HEK293 (cell line): Measurements from ENCODE around the gene DCHS1.

Source experiments
- CTCF ChIA-PET: fragments of 350-600 bp; formaldehyde crosslinking; extraction: SDS; loops from one replicate; lab custom pipeline; 2021; ENCODE audit warnings: antibody characterized with exemption; lab: Yijun Ruan, JAX
- POLR2A ChIA-PET: fragments of 300-600 bp; formaldehyde crosslinking; extraction: SDS; loops from one replicate; lab custom pipeline; 2020; ENCODE audit warnings: antibody characterized with exemption, inconsistent platforms; lab: Yijun Ruan, JAX
- H3K27ac ChIP-seq: fragments of 200-500 bp; sonication (Bioruptor generic); 2 replicates; pipeline ENCODE4 v1.5.1; 2014; ENCODE audit warnings: low read depth, low read length, control low read depth, inconsistent platforms; ENCODE audit errors: extremely low read depth
- H3K36me3 ChIP-seq, 2 experiments: fragments of 200-500 bp in 1 of 2; sonication (Bioruptor generic) in 1 of 2; 1 replicate in 1 of 2; 2 replicates in 1 of 2; pipeline ENCODE4 v1.5.1; 2014 to 2017; ENCODE audit warnings: inconsistent platforms in 2 of 2, low read length in 2 of 2; ENCODE audit not compliant: control insufficient read depth in 2 of 2, insufficient read depth in 1 of 2
- H3K4me1 ChIP-seq: fragments of 200-500 bp; sonication (Bioruptor generic); 2 replicates; pipeline ENCODE4 v1.5.1; 2014; ENCODE audit warnings: mild to moderate bottlenecking, low read length, inconsistent platforms; ENCODE audit not compliant: control insufficient read depth, insufficient read depth
- H3K4me3 ChIP-seq: 2 replicates; pipeline ENCODE4 v1.5.1; 2011; ENCODE audit warnings: low read depth, mild to moderate bottlenecking, control low read depth, low read length, moderate library complexity
- H3K9me3 ChIP-seq: fragments of 200-500 bp; sonication (Bioruptor generic); 2 replicates; pipeline ENCODE4 v1.5.1; 2014; ENCODE audit warnings: low read depth, low read length, inconsistent platforms; ENCODE audit not compliant: control insufficient read depth, insufficient read depth
- EGR2 ChIP-seq: fragments of 450-650 bp; formaldehyde crosslinking; IDR thresholded peaks from 2 replicates; pipeline ENCODE4 v1.5.1; 2016; ENCODE audit warnings: low read depth, missing biosample characterization, missing genetic modification characterization
- HIC1 ChIP-seq: fragments of 450-650 bp; formaldehyde crosslinking; IDR thresholded peaks from 2 replicates; pipeline ENCODE4 v1.5.1; 2016; ENCODE audit warnings: missing biosample characterization, missing genetic modification characterization
- HOXD13 ChIP-seq: sonication (generic); formaldehyde crosslinking; IDR thresholded peaks from 2 replicates; pipeline ENCODE4 v1.8.0; 2022; ENCODE audit warnings: missing genetic modification reagents, borderline replicate concordance
- SALL2 ChIP-seq: fragments of 450-650 bp; formaldehyde crosslinking; IDR thresholded peaks from 2 replicates; pipeline ENCODE4 v1.5.0; 2017; ENCODE audit warnings: missing biosample characterization, mild to moderate bottlenecking, missing genetic modification characterization, borderline replicate concordance
- SCRT1 ChIP-seq: fragments of 450-650 bp; formaldehyde crosslinking; IDR thresholded peaks from 2 replicates; pipeline ENCODE4 v1.5.1; 2016; ENCODE audit warnings: missing biosample characterization, missing genetic modification characterization, borderline replicate concordance
- SETDB1 ChIP-seq: IDR thresholded peaks from one replicate; pipeline ENCODE4 v1.6.1; 2017; ENCODE audit warnings: mild to moderate bottlenecking, low read length, moderate library complexity, mixed read lengths; ENCODE audit not compliant: insufficient read length
- ZBTB10 ChIP-seq: fragments of 450-650 bp; formaldehyde crosslinking; IDR thresholded peaks from 2 replicates; pipeline ENCODE4 v1.5.1; 2016; ENCODE audit warnings: missing biosample characterization, missing genetic modification characterization
- ZBTB44 ChIP-seq: fragments of 450-650 bp; IDR thresholded peaks from 2 replicates; pipeline ENCODE4 v1.5.1; 2018; ENCODE audit warnings: missing biosample characterization, mild to moderate bottlenecking, missing genetic modification characterization
- ZBTB7A ChIP-seq: fragments of 450-650 bp; formaldehyde crosslinking; IDR thresholded peaks from 2 replicates; pipeline ENCODE4 v1.5.1; 2016; ENCODE audit warnings: low read depth, missing biosample characterization, missing genetic modification characterization
- ZFHX2 ChIP-seq: fragments of 450-650 bp; formaldehyde crosslinking; conservative IDR thresholded peaks from 2 replicates; pipeline ENCODE4 v1.5.1; 2016; ENCODE audit warnings: missing biosample characterization, missing genetic modification characterization
- ZNF132 ChIP-seq: fragments of 450-650 bp; formaldehyde crosslinking; IDR thresholded peaks from 2 replicates; pipeline ENCODE4 v1.5.1; 2017; ENCODE audit warnings: missing biosample characterization, missing genetic modification characterization, borderline replicate concordance
- ZNF148 ChIP-seq: fragments of 450-650 bp; formaldehyde crosslinking; IDR thresholded peaks from 2 replicates; pipeline ENCODE4 v1.5.0; 2017; ENCODE audit warnings: missing biosample characterization, missing genetic modification characterization, borderline replicate concordance
- ZNF221 ChIP-seq: fragments of 450-650 bp; formaldehyde crosslinking; IDR thresholded peaks from 2 replicates; pipeline ENCODE4 v1.5.1; 2017; ENCODE audit warnings: missing biosample characterization, missing genetic modification characterization, borderline replicate concordance
- ZNF223 ChIP-seq: fragments of 450-650 bp; formaldehyde crosslinking; IDR thresholded peaks from 2 replicates; pipeline ENCODE4 v1.5.1; 2016; ENCODE audit warnings: missing biosample characterization, missing genetic modification characterization
- ZNF274 ChIP-seq, 2 experiments: fragments of 200-500 bp in 1 of 2; fragments of 450-650 bp in 1 of 2; sonication (Bioruptor generic) in 1 of 2; formaldehyde crosslinking in 1 of 2; IDR thresholded peaks; 2 replicates each; pipeline versions ENCODE4 v1.5.1 to v1.6.1; 2014 to 2016; ENCODE audit warnings: borderline replicate concordance in 1 of 2, inconsistent platforms in 1 of 2, low read length in 1 of 2, missing biosample characterization in 1 of 2, missing genetic modification characterization in 1 of 2
- ZNF280C ChIP-seq: fragments of 450-650 bp; formaldehyde crosslinking; IDR thresholded peaks from 2 replicates; pipeline ENCODE4 v1.5.1; 2016; ENCODE audit warnings: missing biosample characterization, missing genetic modification characterization
- ZNF324 ChIP-seq: fragments of 450-650 bp; formaldehyde crosslinking; IDR thresholded peaks from 2 replicates; pipeline ENCODE4 v1.5.1; 2016; ENCODE audit warnings: missing biosample characterization, missing genetic modification characterization
- ZNF423 ChIP-seq: fragments of 450-650 bp; formaldehyde crosslinking; IDR thresholded peaks from 2 replicates; pipeline ENCODE4 v1.5.1; 2016; ENCODE audit warnings: missing biosample characterization, missing genetic modification characterization

The DCHS1 gene

GRCh38 chr11:6636480-6636879, 19.1 kb downstream of the DCHS1 start:
- no peak for TF ChIP-seq HOXD13 (CRISPR knock-in tag)
- peak; percentile 70; the same call in 1 of the 2 replicates for TF ChIP-seq EGR2 (tag by site-specific recombination)
- TF ChIP-seq ZFHX2, result peak; percentile 58
- H3K36me3 ChIP-seq, result peaks cover 0 to 34% of the 10 kb centered on the region in 2 experiments; a peak in 1 of 3 replicates
- H3K4me3 ChIP-seq, result no peak overlapping the region
- H3K27ac ChIP-seq, result no peak overlapping the region
- ChIA-PET CTCF (interaction anchor here (0.6 kb wide), 1 partner anchor 257 kb away, joined by 4 read pairs; no protein-coding TSS in a partner anchor), POLR2A (no interaction called here)
- no peaks in the 10 kb centered on the region for H3K4me1 ChIP-seq
- H3K9me3 ChIP-seq, result no peaks in the 10 kb centered on the region

GRCh38 chr11:6635082-6635932, 20.3 kb downstream of the DCHS1 start:
- no peaks in the 10 kb centered on the region for H3K4me1 ChIP-seq
- no peak overlapping the region for H3K27ac ChIP-seq
- POLR2A ChIA-PET, result no interaction called here
- CTCF ChIA-PET, result interaction anchor here (0.8 kb wide), 1 partner anchor 192 kb away, joined by 4 read pairs; no protein-coding TSS in a partner anchor
- H3K9me3 ChIP-seq, result no peaks in the 10 kb centered on the region
- H3K4me3 ChIP-seq, result no peak overlapping the region
- TF ChIP-seq HIC1 (tag by site-specific recombination) (no peak), ZNF423 (no peak), ZBTB10 (no peak), SETDB1 (no peak), SCRT1 (tag by site-specific recombination) (no peak), SALL2 (tag by site-specific recombination) (no peak), ZNF148 (no peak), ZNF274 (IDR thresholded peaks at IDR 0.05; ENCODE audit: low read length) (no peak), ZNF274 (tag by site-specific recombination; IDR thresholded peaks at IDR 0.05; ENCODE audit: borderline replicate concordance) (no peak), ZNF324 (tag by site-specific recombination) (no peak), ZNF132 (tag by site-specific recombination) (no peak), ZNF280C (tag by site-specific recombination) (no peak), ZBTB7A (tag by site-specific recombination) (no peak), ZNF221 (no peak), ZBTB44 (tag by site-specific recombination) (no peak), ZNF223 (tag by site-specific recombination) (no peak)
- H3K36me3 ChIP-seq, result peaks cover 0 to 26% of the 10 kb centered on the region in 2 experiments; a peak in 1 of 3 replicates
